GM23338 (cell line): ENCODE measurements around the gene ACHE. TPM values are rescaled to one million over a fixed set of nuclear protein-coding genes. Genes with fewer than 3 reads are reported as not detected.
A peak's percentile ranks its signal among the peaks of the same experiment; 100 is the strongest.

ENCODE experiments used
- ATAC-seq: fragments of 200-7000 bp; cut with Tn5 transposase; 3 replicates; pipeline ENCODE4 v1.9.1; 2020
- DNase-seq: peaks from one replicate; pipeline ENCODE4 v3.0.0-alpha.2; 2015; ENCODE audit warnings: low spot score
- H2AFZ ChIP-seq: fragments of 200-600 bp; sonication (generic); 2 replicates; pipeline ENCODE4 v1.8.0; 2016; ENCODE audit warnings: antibody characterized with exemption, mild to moderate bottlenecking, moderate library complexity
- H3F3A ChIP-seq: fragments of 200-600 bp; sonication (generic); replicated peaks from 2 replicates; pipeline ENCODE4 v1.8.0; 2017; ENCODE audit warnings: antibody characterized with exemption, mixed run types, low read depth
- H3K27ac ChIP-seq: fragments of 200-600 bp; sonication (generic); 2 replicates; pipeline ENCODE4 v1.6.1; 2016; ENCODE audit warnings: low read depth
- H3K27me3 ChIP-seq: fragments of 200-600 bp; sonication (generic); 2 replicates; pipeline ENCODE4 v1.8.0; 2016; ENCODE audit warnings: mild to moderate bottlenecking, mixed run types, moderate library complexity; ENCODE audit not compliant: insufficient read depth
- H3K36me3 ChIP-seq: fragments of 200-600 bp; sonication (generic); 2 replicates; pipeline ENCODE4 v1.8.0; 2016; ENCODE audit warnings: mild to moderate bottlenecking; ENCODE audit not compliant: insufficient read depth
- H3K4me1 ChIP-seq: fragments of 200-600 bp; sonication (generic); 2 replicates; pipeline ENCODE4 v1.8.0; 2016; ENCODE audit warnings: mild to moderate bottlenecking, moderate library complexity; ENCODE audit not compliant: insufficient read depth
- H3K4me2 ChIP-seq: fragments of 200-600 bp; sonication (generic); 2 replicates; pipeline ENCODE4 v1.7.1; 2017; ENCODE audit warnings: mixed run types
- H3K4me3 ChIP-seq: fragments of 200-600 bp; sonication (generic); 2 replicates; pipeline ENCODE4 v1.6.1; 2016; ENCODE audit warnings: mixed run types
- H3K79me2 ChIP-seq: fragments of 200-600 bp; sonication (generic); replicated peaks from 2 replicates; pipeline ENCODE4 v1.8.0; 2017; ENCODE audit warnings: mild to moderate bottlenecking; ENCODE audit not compliant: insufficient read depth
- H3K9me2 ChIP-seq: fragments of 200-600 bp; sonication (generic); 2 replicates; pipeline ENCODE4 v1.8.0; 2017; ENCODE audit not compliant: insufficient read depth
- H4K20me1 ChIP-seq: fragments of 200-600 bp; sonication (generic); replicated peaks from 2 replicates; pipeline ENCODE4 v1.8.0; 2017; ENCODE audit warnings: mild to moderate bottlenecking; ENCODE audit not compliant: insufficient read depth
- H3K27ac Mint-ChIP-seq: 2 replicates; pipeline ENCODE4 v1.8.0; 2020; ENCODE audit warnings: inconsistent platforms, mild to moderate bottlenecking, moderate library complexity, mixed read lengths
- H3K27me3 Mint-ChIP-seq: 3 replicates; pipeline ENCODE4 v1.8.0; 2022; ENCODE audit warnings: low read depth, mild to moderate bottlenecking, moderate library complexity, mixed read lengths, inconsistent platforms; ENCODE audit not compliant: insufficient read depth, poor library complexity
- H3K36me3 Mint-ChIP-seq: 3 replicates; pipeline ENCODE4 v1.8.0; 2021; ENCODE audit warnings: low read depth, mild to moderate bottlenecking, inconsistent platforms, moderate library complexity, mixed read lengths
- H3K4me1 Mint-ChIP-seq: 3 replicates; pipeline ENCODE4 v1.8.0; 2020; ENCODE audit warnings: mild to moderate bottlenecking, inconsistent platforms, mixed read lengths
- H3K4me3 Mint-ChIP-seq: 3 replicates; pipeline ENCODE4 v1.8.0; 2021; ENCODE audit warnings: moderate library complexity, mild to moderate bottlenecking, inconsistent platforms, mixed read lengths
- H3K9me3 Mint-ChIP-seq: 3 replicates; pipeline ENCODE4 v1.8.0; 2020; ENCODE audit warnings: moderate library complexity, mild to moderate bottlenecking, inconsistent platforms, mixed read lengths
- CREB1 ChIP-seq: fragments of 250-450 bp; sonication (Bioruptor Pico); IDR thresholded peaks from 2 replicates; pipeline ENCODE4 v1.5.0; 2020; ENCODE audit warnings: low read depth, mild to moderate bottlenecking, moderate library complexity
- EZH2 ChIP-seq: fragments of 200-600 bp; sonication (generic); IDR thresholded peaks from one replicate; pipeline ENCODE4 v1.8.0; 2017; ENCODE audit warnings: antibody characterized with exemption, mild to moderate bottlenecking, low read depth; ENCODE audit not compliant: unreplicated experiment
- EZH2phosphoT487 ChIP-seq: fragments of 200-600 bp; sonication (generic); IDR thresholded peaks from one replicate; pipeline ENCODE4 v1.8.1; 2018; ENCODE audit warnings: antibody characterized with exemption; ENCODE audit not compliant: unreplicated experiment
- JUNB ChIP-seq: IDR thresholded peaks from one replicate; pipeline ENCODE4 v1.6.1; 2016; ENCODE audit warnings: antibody characterized with exemption; ENCODE audit not compliant: unreplicated experiment
- NANOG ChIP-seq: IDR thresholded peaks from 2 replicates; pipeline ENCODE4 v1.6.1; 2016; ENCODE audit warnings: antibody characterized with exemption, borderline replicate concordance
- POLR2AphosphoS5 ChIP-seq: IDR thresholded peaks from 2 replicates; pipeline ENCODE4 v1.6.1; 2016; ENCODE audit warnings: antibody characterized with exemption, low read depth
- STAT1 ChIP-seq: IDR thresholded peaks from one replicate; pipeline ENCODE4 v1.6.1; 2016; ENCODE audit warnings: antibody characterized with exemption; ENCODE audit not compliant: unreplicated experiment
- ZNF114 ChIP-seq: fragments of 250-450 bp; sonication (Bioruptor Pico); IDR thresholded peaks from 2 replicates; pipeline ENCODE4 v1.5.0; 2020; ENCODE audit warnings: mild to moderate bottlenecking, moderate library complexity
- ZNF331 ChIP-seq: fragments of 250-450 bp; sonication (Bioruptor Pico); IDR thresholded peaks from 2 replicates; pipeline ENCODE4 v1.5.0; 2020; ENCODE audit warnings: low read depth, mild to moderate bottlenecking, moderate library complexity
- polyA plus RNA-seq: library from polyadenylated mRNA; unstranded; fragments of >200 nt; fragmentation: Nextera tagmentation; extraction: Ambion mirVana; gene quantifications from 2 replicates; pipeline ENCODE4 v1.2.1, GENCODE V29; 2016
- total RNA-seq: library from RNA; depleted of rRNA; stranded (reverse); fragments of >200 nt; shearing (Covaris generic); gene quantifications from 2 replicates; pipeline ENCODE4 v1.2.3, GENCODE V29; 2014
- TF ChIP-seq, protein P1 (sequence below): IDR thresholded peaks from 2 replicates; pipeline ENCODE4 v1.6.1; 2016; ENCODE audit warnings: antibody characterized with exemption
- TF ChIP-seq, protein P2 (sequence below): IDR thresholded peaks from one replicate; pipeline ENCODE4 v1.6.1; 2018; ENCODE audit warnings: antibody characterized with exemption; ENCODE audit not compliant: unreplicated experiment

The ACHE gene
- total and polyA plus RNA-seq, 2 experiments from 2014 or later = 3.6 to 3.7 TPM

DNA sequence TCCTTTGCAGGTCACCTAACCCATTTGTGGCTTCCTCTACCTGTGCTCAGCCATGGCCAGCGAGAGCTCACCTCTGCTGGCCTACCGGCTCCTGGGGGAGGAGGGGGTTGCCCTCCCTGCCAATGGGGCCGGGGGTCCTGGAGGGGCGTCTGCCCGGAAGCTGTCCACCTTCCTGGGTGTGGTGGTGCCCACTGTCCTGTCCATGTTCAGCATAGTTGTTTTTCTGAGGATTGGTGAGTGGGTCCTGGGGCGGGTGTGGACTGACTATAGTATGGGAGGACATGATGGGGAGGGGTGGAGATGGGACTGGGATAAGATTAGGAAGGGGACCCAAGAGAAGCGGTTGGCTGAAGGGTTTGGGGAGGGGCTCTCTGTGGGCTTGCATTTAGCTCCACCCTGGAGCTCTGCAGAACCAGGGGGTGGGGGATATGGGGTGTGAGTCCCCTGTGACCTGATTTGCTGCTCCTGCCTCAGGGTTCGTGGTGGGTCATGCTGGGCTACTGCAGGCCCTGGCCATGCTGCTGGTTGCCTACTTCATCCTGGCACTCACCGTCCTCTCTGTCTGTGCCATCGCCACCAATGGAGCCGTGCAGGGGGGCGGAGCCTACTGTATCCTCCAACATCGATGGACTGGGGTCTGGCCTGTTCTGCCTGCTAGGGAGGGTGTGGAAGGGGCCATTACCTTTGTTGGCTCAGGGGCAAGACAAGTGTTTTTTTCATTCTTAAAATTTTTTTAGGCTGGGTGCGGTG lies 41.4 kb downstream of the ACHE start:
- Mint-ChIP-seq H3K4me1 (peaks cover 9% of the 10 kb centered on the region; the same call in 2 of the 3 replicates), H3K27ac (no peak overlapping the region), H3K36me3 (peaks cover 12% of the 10 kb centered on the region), H3K9me3 (no peaks in the 10 kb centered on the region), H3K4me3 (peak overlapping the region; percentile 94), H3K27me3 (peaks cover 15% of the 10 kb centered on the region)
- DNase-seq = no peak
- H3K79me2 ChIP-seq = peaks cover 43% of the 10 kb centered on the region
- H3K9me2 ChIP-seq = no peaks in the 10 kb centered on the region
- H3K4me3 ChIP-seq = no peak overlapping the region
- no peak for ATAC-seq
- H3F3A ChIP-seq = 0 out of 2 replicates have a peak, but pooled peaks cover 3% of the 10 kb centered on the region
- no peak for TF ChIP-seq POLR2AphosphoS5
- TF ChIP-seq, protein P1, sequence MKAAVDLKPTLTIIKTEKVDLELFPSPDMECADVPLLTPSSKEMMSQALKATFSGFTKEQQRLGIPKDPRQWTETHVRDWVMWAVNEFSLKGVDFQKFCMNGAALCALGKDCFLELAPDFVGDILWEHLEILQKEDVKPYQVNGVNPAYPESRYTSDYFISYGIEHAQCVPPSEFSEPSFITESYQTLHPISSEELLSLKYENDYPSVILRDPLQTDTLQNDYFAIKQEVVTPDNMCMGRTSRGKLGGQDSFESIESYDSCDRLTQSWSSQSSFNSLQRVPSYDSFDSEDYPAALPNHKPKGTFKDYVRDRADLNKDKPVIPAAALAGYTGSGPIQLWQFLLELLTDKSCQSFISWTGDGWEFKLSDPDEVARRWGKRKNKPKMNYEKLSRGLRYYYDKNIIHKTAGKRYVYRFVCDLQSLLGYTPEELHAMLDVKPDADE = no peak
- TF ChIP-seq ZNF114 = no peak
- no peak for TF ChIP-seq CREB1 (CRISPR knock-in tag)
- TF ChIP-seq EZH2 = no peak
- no peak for TF ChIP-seq JUNB
- TF ChIP-seq, protein P2, sequence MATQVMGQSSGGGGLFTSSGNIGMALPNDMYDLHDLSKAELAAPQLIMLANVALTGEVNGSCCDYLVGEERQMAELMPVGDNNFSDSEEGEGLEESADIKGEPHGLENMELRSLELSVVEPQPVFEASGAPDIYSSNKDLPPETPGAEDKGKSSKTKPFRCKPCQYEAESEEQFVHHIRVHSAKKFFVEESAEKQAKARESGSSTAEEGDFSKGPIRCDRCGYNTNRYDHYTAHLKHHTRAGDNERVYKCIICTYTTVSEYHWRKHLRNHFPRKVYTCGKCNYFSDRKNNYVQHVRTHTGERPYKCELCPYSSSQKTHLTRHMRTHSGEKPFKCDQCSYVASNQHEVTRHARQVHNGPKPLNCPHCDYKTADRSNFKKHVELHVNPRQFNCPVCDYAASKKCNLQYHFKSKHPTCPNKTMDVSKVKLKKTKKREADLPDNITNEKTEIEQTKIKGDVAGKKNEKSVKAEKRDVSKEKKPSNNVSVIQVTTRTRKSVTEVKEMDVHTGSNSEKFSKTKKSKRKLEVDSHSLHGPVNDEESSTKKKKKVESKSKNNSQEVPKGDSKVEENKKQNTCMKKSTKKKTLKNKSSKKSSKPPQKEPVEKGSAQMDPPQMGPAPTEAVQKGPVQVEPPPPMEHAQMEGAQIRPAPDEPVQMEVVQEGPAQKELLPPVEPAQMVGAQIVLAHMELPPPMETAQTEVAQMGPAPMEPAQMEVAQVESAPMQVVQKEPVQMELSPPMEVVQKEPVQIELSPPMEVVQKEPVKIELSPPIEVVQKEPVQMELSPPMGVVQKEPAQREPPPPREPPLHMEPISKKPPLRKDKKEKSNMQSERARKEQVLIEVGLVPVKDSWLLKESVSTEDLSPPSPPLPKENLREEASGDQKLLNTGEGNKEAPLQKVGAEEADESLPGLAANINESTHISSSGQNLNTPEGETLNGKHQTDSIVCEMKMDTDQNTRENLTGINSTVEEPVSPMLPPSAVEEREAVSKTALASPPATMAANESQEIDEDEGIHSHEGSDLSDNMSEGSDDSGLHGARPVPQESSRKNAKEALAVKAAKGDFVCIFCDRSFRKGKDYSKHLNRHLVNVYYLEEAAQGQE = no peak
- H3K27ac ChIP-seq = no peak overlapping the region
- H2AFZ ChIP-seq = no peak overlapping the region
- no peaks in the 10 kb centered on the region; the same call in 1 of the 2 replicates for H3K36me3 ChIP-seq
- no peaks in the 10 kb centered on the region for H4K20me1 ChIP-seq
- H3K4me1 ChIP-seq = peaks cover 5% of the 10 kb centered on the region; the same call in 1 of the 2 replicates
- H3K4me2 ChIP-seq = no peak overlapping the region
- no peaks in the 10 kb centered on the region for H3K27me3 ChIP-seq

DNA sequence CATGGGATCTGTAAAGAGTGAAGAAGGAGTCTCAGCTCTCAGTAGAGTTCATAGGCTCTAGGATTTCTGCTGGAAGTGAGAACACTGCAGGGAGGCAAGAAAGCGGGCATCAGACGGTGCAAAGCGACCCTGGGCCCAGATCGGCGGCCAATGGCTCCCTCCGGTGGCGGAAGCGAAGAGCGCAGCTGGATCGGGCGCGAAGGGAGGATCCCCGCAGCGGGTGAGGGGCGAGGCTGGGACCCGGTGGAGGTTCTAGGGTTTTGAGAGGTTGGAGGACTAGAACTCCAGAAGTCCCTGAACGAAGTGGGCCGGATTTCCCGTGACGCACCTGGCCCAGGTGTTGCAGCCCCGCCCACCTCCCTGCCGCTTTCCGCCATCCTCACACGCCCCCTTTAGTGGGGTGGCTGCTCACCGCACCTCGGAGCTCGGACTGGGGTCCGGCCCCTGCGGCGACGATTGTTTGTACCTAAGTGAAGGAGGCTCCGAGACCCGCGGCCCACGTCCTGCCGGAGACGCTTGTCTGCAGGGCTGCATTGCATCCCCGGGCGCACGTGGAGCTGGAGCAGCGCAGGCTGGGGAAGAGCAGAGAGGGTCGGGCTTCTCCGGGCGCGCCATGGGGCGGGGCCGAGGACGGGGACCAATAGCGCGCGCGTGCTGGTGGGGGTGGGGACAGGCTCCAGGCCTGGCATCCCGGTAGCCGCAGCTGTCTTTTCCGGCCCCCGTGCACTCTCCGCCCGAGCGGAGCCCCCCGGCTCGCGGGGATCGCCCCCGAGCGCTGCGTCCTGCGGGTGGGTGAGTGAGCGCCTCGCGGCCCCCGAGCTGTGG lies 43.4 kb downstream of the ACHE start, which contains the start of gene SLC12A9:
SLC12A9 (plus strand) TSS at position 666 of the 825 bp plus-strand sequence. CDS start 1,485 bp downstream, outside the sequence.
- peak within 1 kb of the TSS; percentile 96 for H3K4me3 ChIP-seq
- Mint-ChIP-seq H3K27me3 (peaks cover 15% of the 10 kb centered on the region), H3K36me3 (peaks cover 10% of the 10 kb centered on the region), H3K27ac (peak within 1 kb of the TSS; percentile 91), H3K4me3 (peak within 1 kb of the TSS; percentile 94), H3K4me1 (peaks cover 8% of the 10 kb centered on the region; the same call in 2 of the 3 replicates), H3K9me3 (no peaks in the 10 kb centered on the region)
- no peaks in the 10 kb centered on the region for H3K9me2 ChIP-seq
- H3K36me3 ChIP-seq = no peaks in the 10 kb centered on the region; the same call in 1 of the 2 replicates
- peaks cover 40% of the 10 kb centered on the region for H3K79me2 ChIP-seq
- H3K27ac ChIP-seq = peak within 1 kb of the TSS; percentile 57; the same call in 1 of the 2 replicates
- peaks cover 5% of the 10 kb centered on the region; the same call in 1 of the 2 replicates for H3K4me1 ChIP-seq
- H2AFZ ChIP-seq = peak within 1 kb of the TSS; percentile 93
- peak within 1 kb of the TSS; percentile 82 for H3K4me2 ChIP-seq
- H4K20me1 ChIP-seq = no peaks in the 10 kb centered on the region
- no peaks in the 10 kb centered on the region for H3K27me3 ChIP-seq
- 0 out of 2 replicates have a peak, but pooled peaks cover 3% of the 10 kb centered on the region for H3F3A ChIP-seq
- ATAC-seq (peak; percentile 97), DNase-seq (peak; percentile 97)
- TF ChIP-seq STAT1 (no peak), NANOG (no peak), ZNF331 (CRISPR knock-in tag) (no peak), EZH2phosphoT487 (no peak), CREB1 (CRISPR knock-in tag) (peak; percentile 84)
- TF ChIP-seq, protein P1 = no peak; the same call in 1 of the 2 replicates
- TF ChIP-seq, protein P2 = no peak
